Trophoblast cell (in vitro differentiated cells and primary cell): ENCODE measurements around the gene ATG4B.
A peak's percentile ranks its signal among the peaks of the same experiment; 100 is the strongest.

Experiments
- DNase-seq, 2 donors: peaks; one replicate each; pipeline ENCODE4 v3.0.0-alpha.2; 2016
- H2AFZ ChIP-seq: 2 replicates; pipeline ENCODE4 v1.6.1; 2013; ENCODE audit warnings: low read length, moderate library complexity, mild to moderate bottlenecking; ENCODE audit not compliant: insufficient read depth, poor library complexity
- H2AK5ac ChIP-seq: 2 replicates; pipeline ENCODE4 v1.6.1; 2013; ENCODE audit warnings: mild to moderate bottlenecking, low read length
- H2BK120ac ChIP-seq: 2 replicates; pipeline ENCODE4 v1.6.1; 2013; ENCODE audit warnings: low read length, mild to moderate bottlenecking, moderate library complexity; ENCODE audit not compliant: insufficient read depth, poor library complexity
- H2BK12ac ChIP-seq: 2 replicates; pipeline ENCODE4 v1.6.1; 2013; ENCODE audit warnings: mild to moderate bottlenecking, low read length, moderate library complexity
- H2BK5ac ChIP-seq: 2 replicates; pipeline ENCODE4 v1.6.1; 2013; ENCODE audit warnings: low read length, low read depth, moderate library complexity, mild to moderate bottlenecking; ENCODE audit not compliant: poor library complexity
- H3K14ac ChIP-seq: 2 replicates; pipeline ENCODE4 v1.6.1; 2013; ENCODE audit warnings: mild to moderate bottlenecking, low read length
- H3K18ac ChIP-seq: 2 replicates; pipeline ENCODE4 v1.6.1; 2013; ENCODE audit warnings: mild to moderate bottlenecking, low read length
- H3K23ac ChIP-seq: 2 replicates; pipeline ENCODE4 v1.6.1; 2013; ENCODE audit warnings: low read length
- H3K27ac ChIP-seq: 2 replicates; pipeline ENCODE4 v1.5.1; 2013; ENCODE audit warnings: low read depth, mild to moderate bottlenecking, inconsistent platforms, low read length, moderate library complexity
- H3K27me3 ChIP-seq: 2 replicates; pipeline ENCODE4 v1.6.1; 2013; ENCODE audit warnings: inconsistent platforms, mild to moderate bottlenecking, low read length, moderate library complexity; ENCODE audit not compliant: insufficient read depth
- H3K36me3 ChIP-seq, 2 experiments: 1 replicate in 1 of 2; 2 replicates in 1 of 2; pipeline ENCODE4 v1.6.1; 2013; ENCODE audit warnings: low read length in 2 of 2, mild to moderate bottlenecking in 2 of 2, moderate library complexity in 1 of 2; ENCODE audit not compliant: insufficient read depth in 2 of 2, control insufficient read depth in 1 of 2
- H3K4ac ChIP-seq: 2 replicates; pipeline ENCODE4 v1.6.1; 2013; ENCODE audit warnings: low read depth, mild to moderate bottlenecking, low read length, moderate library complexity
- H3K4me1 ChIP-seq, 2 experiments: 1 replicate in 1 of 2; 2 replicates in 1 of 2; pipeline ENCODE4 v1.6.1; 2013; ENCODE audit warnings: low read length in 2 of 2, mild to moderate bottlenecking in 2 of 2, moderate library complexity in 1 of 2; ENCODE audit not compliant: insufficient read depth in 2 of 2, control insufficient read depth in 1 of 2
- H3K4me2 ChIP-seq: 2 replicates; pipeline ENCODE4 v1.6.1; 2013; ENCODE audit warnings: inconsistent platforms, mild to moderate bottlenecking, low read length, moderate library complexity
- H3K4me3 ChIP-seq: 2 replicates; pipeline ENCODE4 v1.5.1; 2013; ENCODE audit warnings: mild to moderate bottlenecking, low read depth, low read length, inconsistent platforms
- H3K79me1 ChIP-seq: one replicate; pipeline ENCODE4 v1.6.1; 2013; ENCODE audit warnings: low read length
- H3K79me2 ChIP-seq: 2 replicates; pipeline ENCODE4 v1.6.1; 2013; ENCODE audit warnings: low read length, mild to moderate bottlenecking; ENCODE audit not compliant: control insufficient read depth, insufficient read depth, poor library complexity
- H3K9ac ChIP-seq: 2 replicates; pipeline ENCODE4 v1.6.1; 2013; ENCODE audit warnings: mild to moderate bottlenecking, low read length
- H3K9me3 ChIP-seq: 2 replicates; pipeline ENCODE4 v1.6.1; 2013; ENCODE audit warnings: low read depth, mild to moderate bottlenecking, control low read depth, inconsistent platforms, low read length; ENCODE audit not compliant: insufficient read depth
- H4K12ac ChIP-seq: 2 replicates; pipeline ENCODE4 v1.6.1; 2013; ENCODE audit warnings: low read depth, mild to moderate bottlenecking, low read length, moderate library complexity
- H4K8ac ChIP-seq: 2 replicates; pipeline ENCODE4 v1.6.1; 2013; ENCODE audit warnings: low read depth, mild to moderate bottlenecking, low read length, moderate library complexity
- H4K91ac ChIP-seq: one replicate; pipeline ENCODE4 v1.6.1; 2013; ENCODE audit warnings: low read depth, mild to moderate bottlenecking, low read length, moderate library complexity
- WGBS: extraction: QIAGEN DNeasy Blood & Tissue Kit; methylation state at CpG from one replicate; pipeline ENCODE4 v1.1.7; 2013; ENCODE audit warnings: missing lambda C conversion rate; ENCODE audit not compliant: insufficient read length, insufficient coverage; ENCODE audit errors: extremely low coverage; 5-methylcytosine and 5-hydroxymethylcytosine counted together

The ATG4B gene

GRCh38 chr2:241671457-241672240, 34.2 kb downstream of the ATG4B start:
- no peak overlapping the region for H3K4ac ChIP-seq
- no CpG with 5 or more reads among the region's 31 CpGs for WGBS

GRCh38 chr2:241672243-241673188, 35.0 kb downstream of the ATG4B start:
- Histone ChIP-seq H3K9ac (no peak overlapping the region), H2AFZ (no peak overlapping the region), H2BK5ac (no peak overlapping the region), H4K91ac (no peak overlapping the region), H3K79me2 (no peaks in the 10 kb centered on the region), H3K14ac (no peak overlapping the region), H2AK5ac (no peak overlapping the region), H3K79me1 (no peaks in the 10 kb centered on the region), H3K36me3 (peaks cover 92 to 93% of the 10 kb centered on the region in 2 experiments), H4K8ac (no peak overlapping the region), H3K4me3 (no peak overlapping the region), H4K12ac (no peak overlapping the region), H2BK120ac (no peak overlapping the region), H3K4me1 (no peaks in the 10 kb centered on the region), H2BK12ac (no peak overlapping the region), H3K23ac (no peak overlapping the region), H3K9me3 (peaks cover 5% of the 10 kb centered on the region), H3K27ac (no peak overlapping the region), H3K18ac (no peak overlapping the region), H3K4ac (no peak overlapping the region), H3K4me2 (no peak overlapping the region), H3K27me3 (no peaks in the 10 kb centered on the region)
- no CpG with 5 or more reads among the region's 42 CpGs for WGBS
- no peak for DNase-seq

More at GRCh38 chr2:241671457-241672240, 34.2 kb downstream of the ATG4B start:
- Histone ChIP-seq H3K79me2 (no peaks in the 10 kb centered on the region), H4K8ac (no peak overlapping the region), H3K4me3 (no peak overlapping the region), H4K91ac (no peak overlapping the region), H3K23ac (no peak overlapping the region), H4K12ac (no peak overlapping the region), H3K27me3 (no peaks in the 10 kb centered on the region), H2AFZ (no peak overlapping the region), H3K79me1 (no peaks in the 10 kb centered on the region), H3K9me3 (peaks cover 5% of the 10 kb centered on the region), H2BK5ac (no peak overlapping the region), H3K27ac (no peak overlapping the region), H3K36me3 (peaks cover 89 to 91% of the 10 kb centered on the region in 2 experiments), H2BK12ac (no peak overlapping the region), H3K14ac (no peak overlapping the region), H3K18ac (no peak overlapping the region), H3K4me2 (no peak overlapping the region), H3K4me1 (no peaks in the 10 kb centered on the region), H3K9ac (no peak overlapping the region), H2AK5ac (no peak overlapping the region), H2BK120ac (no peak overlapping the region)
- no peak for DNase-seq

GRCh38 chr2:241673189-241673663, 35.7 kb downstream of the ATG4B start:
- no peak overlapping the region for H2AFZ ChIP-seq
- H3K4me3 ChIP-seq, result no peak overlapping the region
- H2BK120ac ChIP-seq, result no peak overlapping the region
- no CpG with 5 or more reads among the region's 18 CpGs for WGBS
- H3K4me2 ChIP-seq, result no peak overlapping the region
- peaks cover 91 to 92% of the 10 kb centered on the region in 2 experiments for H3K36me3 ChIP-seq
- no peak overlapping the region for H4K8ac ChIP-seq
- H3K14ac ChIP-seq, result no peak overlapping the region
- no peak overlapping the region for H2BK12ac ChIP-seq
- no peak overlapping the region for H4K91ac ChIP-seq
- no peak overlapping the region for H2AK5ac ChIP-seq
- no peak for DNase-seq
- no peaks in the 10 kb centered on the region for H3K79me2 ChIP-seq
- H3K9me3 ChIP-seq, result peaks cover 2% of the 10 kb centered on the region
- H4K12ac ChIP-seq, result peak overlapping the region; percentile 5
- H2BK5ac ChIP-seq, result no peak overlapping the region
- no peak overlapping the region for H3K27ac ChIP-seq
- H3K18ac ChIP-seq, result no peak overlapping the region
- H3K79me1 ChIP-seq, result no peaks in the 10 kb centered on the region
- no peaks in the 10 kb centered on the region for H3K27me3 ChIP-seq
- no peak overlapping the region for H3K4ac ChIP-seq
- H3K9ac ChIP-seq, result no peak overlapping the region
- no peak overlapping the region for H3K23ac ChIP-seq
- no peaks in the 10 kb centered on the region for H3K4me1 ChIP-seq

GRCh38 chr2:241673797-241674725, 36.6 kb downstream of the ATG4B start:
- Histone ChIP-seq H2BK5ac (no peak overlapping the region), H3K36me3 (peaks cover 89 to 90% of the 10 kb centered on the region in 2 experiments), H3K4me2 (no peak overlapping the region), H3K79me1 (no peaks in the 10 kb centered on the region), H3K27me3 (no peaks in the 10 kb centered on the region), H3K9ac (no peak overlapping the region), H3K4me1 (no peaks in the 10 kb centered on the region), H4K8ac (no peak overlapping the region), H4K12ac (no peak overlapping the region), H2BK12ac (no peak overlapping the region), H3K23ac (no peak overlapping the region), H3K4ac (no peak overlapping the region), H3K27ac (no peak overlapping the region), H2BK120ac (no peak overlapping the region), H3K14ac (no peak overlapping the region), H2AFZ (no peak overlapping the region), H2AK5ac (no peak overlapping the region), H3K9me3 (peaks cover 2% of the 10 kb centered on the region), H3K4me3 (no peak overlapping the region), H3K18ac (no peak overlapping the region), H3K79me2 (no peaks in the 10 kb centered on the region), H4K91ac (no peak overlapping the region)
- no peak for DNase-seq
- no CpG with 5 or more reads among the region's 21 CpGs for WGBS
